B cell (primary cell): ENCODE data around the gene LHX2. TPM values are rescaled to one million over a fixed set of nuclear protein-coding genes. Genes with fewer than 3 reads are reported as not detected.
"Not testable (repeated sequence)": the region's sequence is repeated elsewhere in the genome, so short reads cannot be mapped to it uniquely, and the experiment has no call there.

ENCODE experiments used
- ATAC-seq: fragments of 200-7000 bp; cut with Tn5 transposase; one replicate; pipeline ENCODE4 v1.10.0; 2021; ENCODE audit warnings: low read depth, mild to moderate bottlenecking, moderate number of reproducible peaks, moderate library complexity
- CTCF ChIA-PET: fragments of 350-600 bp; sonication (Branson Sonifier 250); formaldehyde crosslinking; loops from one replicate; lab custom pipeline; 2021; ENCODE audit warnings: antibody characterized with exemption, inconsistent platforms; lab: Charles Lee
- POLR2A ChIA-PET: fragments of 350-600 bp; sonication (Branson Sonifier 250); formaldehyde crosslinking; loops from one replicate; lab custom pipeline; 2021; ENCODE audit warnings: antibody characterized with exemption; lab: Charles Lee
- DNase-seq: peaks from one replicate; pipeline ENCODE4 v3.0.0; 2013
- H2AFZ ChIP-seq: 2 replicates; pipeline ENCODE4 v1.6.1; 2012; ENCODE audit warnings: mild to moderate bottlenecking, low read depth, low read length; ENCODE audit not compliant: insufficient read depth, poor library complexity, severe bottlenecking
- H3K27ac ChIP-seq, 2 donors: 1 replicate in 1 of 2; 2 replicates in 1 of 2; pipeline ENCODE4 v1.5.1; 2012 to 2013; ENCODE audit warnings: low read length in 2 of 2, mild to moderate bottlenecking in 2 of 2, moderate library complexity in 1 of 2
- H3K27me3 ChIP-seq, 4 experiments: fragments of 200-600 bp in 1 of 4; sonication (generic) in 1 of 4; replicated peaks in 1 of 4; 1 replicate in 2 of 4; 2 replicates in 2 of 4; pipeline versions ENCODE4 v1.6.1 to v1.7.0; 2013 to 2016; ENCODE audit warnings: low read length in 3 of 4, mild to moderate bottlenecking in 2 of 4, mixed read lengths in 1 of 4, moderate library complexity in 1 of 4; ENCODE audit not compliant: insufficient read depth in 4 of 4, control insufficient read depth in 3 of 4; ENCODE audit errors: control extremely low read depth in 1 of 4
- H3K36me3 ChIP-seq, 2 experiments: replicated peaks in 1 of 2; 1 replicate in 1 of 2; 2 replicates in 1 of 2; pipeline versions ENCODE4 v1.6.1 to v1.7.1; 2013; ENCODE audit warnings: low read length in 1 of 2; ENCODE audit not compliant: insufficient read depth in 2 of 2, control insufficient read depth in 1 of 2; ENCODE audit errors: control extremely low read depth in 1 of 2, extremely low read depth in 1 of 2
- H3K4me1 ChIP-seq, 2 donors: fragments of 200-600 bp in 1 of 2; sonication (generic) in 1 of 2; 1 replicate in 1 of 2; 2 replicates in 1 of 2; pipeline versions ENCODE4 v1.5.1 to v1.6.1; 2013 to 2017; ENCODE audit warnings: low read length in 2 of 2; ENCODE audit not compliant: control insufficient read depth in 2 of 2, insufficient read depth in 2 of 2
- H3K4me2 ChIP-seq: replicated peaks from 2 replicates; pipeline ENCODE3; 2012; ENCODE audit warnings: mild to moderate bottlenecking, low read depth, low read length; ENCODE audit not compliant: poor library complexity, severe bottlenecking
- H3K4me3 ChIP-seq, 5 experiments: fragments of 200-600 bp in 1 of 5; sonication (generic) in 1 of 5; 1 replicate in 3 of 5; 2 replicates in 2 of 5; pipeline versions ENCODE4 v1.5.1 to v1.7.0; 2011 to 2016; ENCODE audit warnings: low read length in 4 of 5, mild to moderate bottlenecking in 4 of 5, low read depth in 2 of 5, control low read depth in 1 of 5, moderate library complexity in 1 of 5; ENCODE audit not compliant: insufficient read depth in 1 of 5; ENCODE audit errors: control extremely low read depth in 1 of 5, extremely low read depth in 1 of 5
- H3K79me2 ChIP-seq: fragments of 200-600 bp; sonication (generic); one replicate; pipeline ENCODE4 v1.6.0; 2016; ENCODE audit warnings: low read length; ENCODE audit not compliant: control insufficient read depth, insufficient read depth
- H3K9ac ChIP-seq: fragments of 200-600 bp; sonication (generic); 2 replicates; pipeline ENCODE4 v1.6.1; 2017; ENCODE audit warnings: mild to moderate bottlenecking, low read length, moderate library complexity
- H3K9me3 ChIP-seq, 3 donors: one replicate each; pipeline versions ENCODE4 v1.6.1 to v1.7.1; 2013; ENCODE audit warnings: low read length in 2 of 3; ENCODE audit not compliant: control insufficient read depth in 2 of 3, insufficient read depth in 1 of 3; ENCODE audit errors: control extremely low read depth in 1 of 3
- H4K20me1 ChIP-seq: 2 replicates; pipeline ENCODE4 v1.6.0; 2012; ENCODE audit warnings: mild to moderate bottlenecking, low read length; ENCODE audit not compliant: insufficient read depth, control insufficient read depth, poor library complexity, severe bottlenecking
- H3K27ac Mint-ChIP-seq: one replicate; pipeline ENCODE4 v1.8.0; 2021; ENCODE audit warnings: mixed read lengths
- H3K27me3 Mint-ChIP-seq: one replicate; pipeline ENCODE4 v1.8.0; 2021; ENCODE audit warnings: mixed read lengths
- H3K4me1 Mint-ChIP-seq: one replicate; pipeline ENCODE4 v1.8.0; 2021; ENCODE audit warnings: mixed read lengths
- H3K4me3 Mint-ChIP-seq: one replicate; pipeline ENCODE4 v1.8.0; 2021; ENCODE audit warnings: mixed read lengths
- H3K9me3 Mint-ChIP-seq: one replicate; pipeline ENCODE4 v1.8.0; 2022; ENCODE audit warnings: mixed read lengths; ENCODE audit not compliant: insufficient read depth
- EZH2 ChIP-seq: IDR thresholded peaks from 2 replicates; pipeline ENCODE4 v1.6.1; 2012; ENCODE audit warnings: borderline replicate concordance, low read depth, mild to moderate bottlenecking, moderate library complexity, low read length; ENCODE audit not compliant: insufficient read depth, poor library complexity, severe bottlenecking
- whole genome bisulfite sequencing: methylation state at CpG from one replicate; pipeline ENCODE4 v1.1.5; 2013; ENCODE audit warnings: missing lambda C conversion rate; ENCODE audit not compliant: insufficient coverage; 5-methylcytosine and 5-hydroxymethylcytosine counted together
- intact Hi-C: fragments of 100-400 bp; cut with micrococcal nuclease; formaldehyde crosslinking; loops from one replicate; pipeline ENCODE4 v1.10.0; 2022
- polyA plus RNA-seq: library from polyadenylated mRNA; depleted of rRNA; stranded (reverse); fragments of >200 nt; gene quantifications from 2 replicates; pipeline ENCODE4 v1.2.3, GENCODE V29; 2012
- total RNA-seq, 2 donors: library from RNA; stranded (reverse); fragments of 120-200 nt in 1 of 2; gene quantifications; 1 replicate in 1 of 2; 2 replicates in 1 of 2; pipeline versions ENCODE4 v1.2.3 to v1.2.4, GENCODE V29; 2013 to 2022
- TF ChIP-seq, protein P1 (sequence below): fragments of 200-600 bp; IDR thresholded peaks from one replicate; pipeline ENCODE4 v1.8.0; 2022; ENCODE audit warnings: antibody characterized with exemption, mild to moderate bottlenecking

Gene LHX2
- total and polyA plus RNA-seq, 2 donors (not counting 1 experiment from before 2014, with no cell fraction given), result 0.66 TPM; not detected in 1

- Histone ChIP-seq H2AFZ (no peak overlapping the region), H3K27me3 (peaks cover 0 to 25% (median 5%) of the 10 kb centered on the region in 4 experiments), H3K9me3 (peaks cover 0 to 23% (median 4%) of the 10 kb centered on the region in 3 donors), H3K79me2 (no peaks in the 10 kb centered on the region), H3K27ac (no peak overlapping the region), H4K20me1 (no peaks in the 10 kb centered on the region), H3K9ac (no peak overlapping the region), H3K4me2 (no peak overlapping the region), H3K4me1 (no peaks in the 10 kb centered on the region), H3K4me3 (no peak overlapping the region), H3K36me3 (no peaks in the 10 kb centered on the region)
- ChIA-PET POLR2A (no interaction called here), CTCF (no interaction called here)
- intact Hi-C loops, result no loop called here
- H3K9me3 Mint-ChIP-seq, result peaks cover 5% of the 10 kb centered on the region
- no peak overlapping the region for H3K4me3 Mint-ChIP-seq
- ATAC-seq (no peak), DNase-seq (no peak)
- TF ChIP-seq EZH2, result no peak
- TF ChIP-seq, protein P1, sequence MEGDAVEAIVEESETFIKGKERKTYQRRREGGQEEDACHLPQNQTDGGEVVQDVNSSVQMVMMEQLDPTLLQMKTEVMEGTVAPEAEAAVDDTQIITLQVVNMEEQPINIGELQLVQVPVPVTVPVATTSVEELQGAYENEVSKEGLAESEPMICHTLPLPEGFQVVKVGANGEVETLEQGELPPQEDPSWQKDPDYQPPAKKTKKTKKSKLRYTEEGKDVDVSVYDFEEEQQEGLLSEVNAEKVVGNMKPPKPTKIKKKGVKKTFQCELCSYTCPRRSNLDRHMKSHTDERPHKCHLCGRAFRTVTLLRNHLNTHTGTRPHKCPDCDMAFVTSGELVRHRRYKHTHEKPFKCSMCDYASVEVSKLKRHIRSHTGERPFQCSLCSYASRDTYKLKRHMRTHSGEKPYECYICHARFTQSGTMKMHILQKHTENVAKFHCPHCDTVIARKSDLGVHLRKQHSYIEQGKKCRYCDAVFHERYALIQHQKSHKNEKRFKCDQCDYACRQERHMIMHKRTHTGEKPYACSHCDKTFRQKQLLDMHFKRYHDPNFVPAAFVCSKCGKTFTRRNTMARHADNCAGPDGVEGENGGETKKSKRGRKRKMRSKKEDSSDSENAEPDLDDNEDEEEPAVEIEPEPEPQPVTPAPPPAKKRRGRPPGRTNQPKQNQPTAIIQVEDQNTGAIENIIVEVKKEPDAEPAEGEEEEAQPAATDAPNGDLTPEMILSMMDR, result no peak
- peaks cover 7% of the 10 kb centered on the region for H3K27me3 Mint-ChIP-seq
- WGBS, result 86% methylated on average over 12 of the region's 12 CpGs
- no peaks in the 10 kb centered on the region for H3K4me1 Mint-ChIP-seq
- no peak overlapping the region for H3K27ac Mint-ChIP-seq
Measured at GRCh38 chr9:123974471-123974870, 37.1 kb upstream of the LHX2 start.

DNA sequence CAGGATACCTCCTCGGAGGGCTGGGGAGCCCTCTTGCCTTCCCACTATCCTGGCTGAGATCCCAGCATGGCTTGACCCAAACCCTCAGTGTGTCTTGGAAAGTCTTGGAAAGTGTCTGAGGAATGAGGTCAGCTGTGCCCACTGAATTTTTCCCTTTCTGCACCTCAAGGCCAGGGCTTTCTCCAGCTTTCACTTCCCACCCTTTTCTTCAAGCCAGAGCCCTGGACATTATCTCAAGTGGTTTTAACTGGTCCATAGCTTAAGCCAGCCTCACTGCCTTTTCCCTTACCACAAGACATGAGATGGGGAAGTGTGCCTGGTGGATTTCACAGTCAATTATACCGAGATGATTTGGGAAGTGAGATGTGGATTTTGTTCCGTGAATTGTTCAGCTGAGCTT is 35.7 kb upstream of the LHX2 start:
- Mint-ChIP-seq H3K27me3 (peaks cover 10% of the 10 kb centered on the region), H3K27ac (no peak overlapping the region), H3K4me3 (no peak overlapping the region), H3K9me3 (peaks cover 5% of the 10 kb centered on the region), H3K4me1 (no peaks in the 10 kb centered on the region)
- H3K9me3 ChIP-seq, result peaks cover 0 to 28% (median 10%) of the 10 kb centered on the region in 3 donors
- H4K20me1 ChIP-seq, result no peaks in the 10 kb centered on the region
- no peaks in the 10 kb centered on the region for H3K36me3 ChIP-seq
- CTCF ChIA-PET, result no interaction called here
- H3K9ac ChIP-seq, result no peak overlapping the region
- peaks cover 0 to 23% (median 4%) of the 10 kb centered on the region in 4 experiments for H3K27me3 ChIP-seq
- no peaks in the 10 kb centered on the region for H3K79me2 ChIP-seq
- no peak overlapping the region for H3K4me2 ChIP-seq
- H3K4me3 ChIP-seq, result no peak overlapping the region
- POLR2A ChIA-PET, result no interaction called here
- no peak for TF ChIP-seq EZH2
- ATAC-seq, result no peak
- H2AFZ ChIP-seq, result no peak overlapping the region
- H3K4me1 ChIP-seq, result no peaks in the 10 kb centered on the region
- WGBS, result 70% methylated on average over 3 of the region's 3 CpGs
- intact Hi-C loops, result no loop called here
- DNase-seq, result no peak
- H3K27ac ChIP-seq, result no peak overlapping the region

DNA sequence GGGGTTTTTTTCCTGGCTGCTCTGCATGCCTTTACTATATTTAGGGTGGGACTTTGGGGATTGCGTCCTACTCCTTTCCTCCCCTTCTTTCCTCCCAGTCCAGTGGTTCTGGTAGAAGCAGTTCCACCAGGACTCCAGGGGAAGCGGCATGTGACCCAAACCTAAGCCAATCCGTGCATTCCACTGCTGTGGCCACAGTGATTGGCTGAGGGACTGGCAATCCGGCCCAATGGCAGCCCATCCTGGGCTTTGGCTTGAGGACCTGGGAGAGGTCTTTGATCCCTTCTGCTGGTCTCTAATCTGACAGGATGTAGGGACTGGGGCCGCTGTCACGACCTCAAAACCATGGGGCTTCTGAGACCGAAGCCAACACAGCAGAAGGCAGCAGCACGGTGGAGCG is 35.0 kb upstream of the LHX2 start:
- H3K4me3 Mint-ChIP-seq, H3K9ac ChIP-seq, H3K9me3 Mint-ChIP-seq, intact Hi-C loops, H2AFZ ChIP-seq, H3K27ac ChIP-seq, H3K4me2 ChIP-seq, ATAC-seq, CTCF ChIA-PET, H4K20me1 ChIP-seq, H3K79me2 ChIP-seq, POLR2A ChIA-PET, H3K36me3 ChIP-seq, H3K4me1 ChIP-seq, DNase-seq, H3K4me1 Mint-ChIP-seq, H3K4me3 ChIP-seq, H3K27ac Mint-ChIP-seq: not testable (repeated sequence)
- H3K27me3 ChIP-seq, result peaks cover 0 to 20% (median 4%) of the 10 kb centered on the region in 4 experiments
- H3K9me3 ChIP-seq, result peaks cover 0 to 22% (median 10%) of the 10 kb centered on the region in 3 donors
- peaks cover 13% of the 10 kb centered on the region for H3K27me3 Mint-ChIP-seq
- no CpG with 5 or more reads among the region's 9 CpGs for WGBS
